Measurements from ENCODE around the gene SERPINB10.

DNA sequence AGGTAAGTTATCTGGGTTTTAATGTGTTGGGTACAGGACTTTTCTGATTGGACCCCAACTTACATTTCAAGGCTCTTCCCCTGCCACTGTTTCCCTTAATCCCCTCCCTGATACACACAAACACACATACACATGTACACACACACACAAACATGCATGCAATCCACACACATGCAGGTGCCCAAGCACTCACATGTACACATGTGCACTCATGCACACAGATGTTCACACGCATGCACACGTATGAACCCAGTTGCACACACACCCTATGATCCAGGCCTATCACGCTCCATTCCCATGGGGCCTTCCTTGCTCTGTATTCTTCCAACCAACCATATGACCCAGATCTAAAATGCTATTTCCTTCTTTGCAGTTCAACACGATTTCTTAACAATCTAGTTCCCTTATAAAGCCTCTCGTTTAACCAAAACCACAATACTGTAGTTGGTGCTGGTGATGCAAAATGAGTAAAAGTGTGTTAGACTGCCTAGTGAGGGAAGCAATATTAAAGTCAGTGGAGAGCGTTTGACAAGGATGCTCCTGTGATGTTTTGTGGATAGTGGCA, 73.2 kb downstream of the SERPINB10 start:
- TF ChIP-seq GLIS3 (CRISPR knock-in tag; IDR thresholded peaks at IDR 0.05) (no peak), POU6F1 (CRISPR knock-in tag; IDR thresholded peaks at IDR 0.05; ENCODE audit: borderline replicate concordance, low read depth) (no peak), OSR1 (CRISPR knock-in tag; IDR thresholded peaks at IDR 0.05) (no peak), ZNF70 (CRISPR knock-in tag; IDR thresholded peaks at IDR 0.05) (no peak), ZFP3 (CRISPR knock-in tag; IDR thresholded peaks at IDR 0.05) (no peak), SNAI2 (CRISPR knock-in tag; IDR thresholded peaks at IDR 0.05) (no peak), ZFP30 (CRISPR knock-in tag; IDR thresholded peaks at IDR 0.05) (no peak), ISL1 (CRISPR knock-in tag; IDR thresholded peaks at IDR 0.05) (no peak), CREB5 (CRISPR knock-in tag; IDR thresholded peaks at IDR 0.05; ENCODE audit: low read depth) (no peak), RARB (CRISPR knock-in tag; IDR thresholded peaks at IDR 0.05) (no peak)

All from SK-N-SH treated with all-trans-retinoic acid at 6 μM for 48 hours (cell line).